Effector memory CD4-positive, alpha-beta T cell (primary cell): ENCODE results near the gene MAEA.

Experiments used
- DNase-seq, 3 donors: peaks; one replicate each; pipeline ENCODE4 v3.0.0-alpha.2; 2020
- H3K27ac ChIP-seq: 2 replicates; pipeline ENCODE4 v1.7.0; 2013; ENCODE audit warnings: mild to moderate bottlenecking, low read length, moderate library complexity; ENCODE audit not compliant: insufficient read depth, poor library complexity, severe bottlenecking
- H3K27me3 ChIP-seq: replicated peaks from 2 replicates; pipeline ENCODE4 v1.7.0; 2013; ENCODE audit warnings: mild to moderate bottlenecking, low read length; ENCODE audit not compliant: insufficient read depth, control insufficient read depth, poor library complexity, severe bottlenecking
- H3K36me3 ChIP-seq: 2 replicates; pipeline ENCODE4 v1.7.0; 2013; ENCODE audit warnings: mild to moderate bottlenecking, low read length, moderate library complexity; ENCODE audit not compliant: control insufficient read depth, insufficient read depth
- H3K4me1 ChIP-seq: 2 replicates; pipeline ENCODE4 v1.7.0; 2013; ENCODE audit warnings: low read length, mild to moderate bottlenecking; ENCODE audit not compliant: control insufficient read depth, insufficient read depth, poor library complexity, severe bottlenecking
- H3K4me3 ChIP-seq: 2 replicates; pipeline ENCODE4 v1.7.0; 2013; ENCODE audit warnings: low read length, low read depth, mild to moderate bottlenecking; ENCODE audit not compliant: insufficient read depth, poor library complexity, severe bottlenecking
- H3K9me3 ChIP-seq: 2 replicates; pipeline ENCODE4 v1.7.0; 2013; ENCODE audit warnings: mild to moderate bottlenecking, low read length, moderate library complexity; ENCODE audit not compliant: control insufficient read depth

Gene MAEA

DNA sequence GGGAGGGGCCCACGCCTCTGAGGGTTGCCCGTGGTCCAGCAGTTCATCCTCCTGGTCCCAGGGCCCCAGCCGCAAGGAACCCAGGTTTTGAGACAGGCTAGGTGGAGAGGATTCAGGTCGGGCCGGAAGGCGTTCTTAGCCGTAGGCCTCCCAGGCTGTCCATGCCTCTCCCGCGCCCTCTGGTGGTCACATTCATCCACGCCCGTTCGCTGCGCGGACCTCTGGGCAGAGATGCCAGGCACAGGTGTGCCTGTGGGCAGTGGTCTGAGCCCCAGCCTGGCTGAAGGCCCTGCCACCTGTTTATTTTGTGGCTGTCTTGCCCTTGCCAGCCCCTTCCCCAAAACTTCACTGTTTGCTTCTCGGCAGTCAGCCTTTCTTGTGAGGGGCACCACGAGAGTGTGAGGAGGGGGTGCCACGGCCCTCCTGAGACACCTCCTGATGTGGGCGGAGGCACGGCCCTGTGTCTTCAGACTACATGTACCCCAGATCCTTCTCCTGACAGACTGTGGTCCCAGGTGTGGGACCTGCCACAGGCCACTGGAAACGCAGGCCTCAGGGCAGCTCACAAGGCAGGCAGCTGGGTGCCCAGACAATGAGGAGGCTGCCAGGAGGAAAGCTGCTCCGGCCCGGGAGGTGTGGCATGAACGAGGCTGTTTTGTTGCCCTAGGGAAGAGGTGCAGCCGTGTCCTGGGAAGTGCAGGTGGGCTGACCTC lies 62.3 kb downstream of the MAEA start:
- peaks cover 35% of the 10 kb centered on the region for H3K36me3 ChIP-seq
- H3K9me3 ChIP-seq: no peaks in the 10 kb centered on the region
- H3K4me1 ChIP-seq: peaks cover 15% of the 10 kb centered on the region
- no peaks in the 10 kb centered on the region for H3K27me3 ChIP-seq
- no peak overlapping the region for H3K4me3 ChIP-seq
- no peak overlapping the region for H3K27ac ChIP-seq
- DNase-seq: peak; percentile 70 to 82 (median 80)

DNA sequence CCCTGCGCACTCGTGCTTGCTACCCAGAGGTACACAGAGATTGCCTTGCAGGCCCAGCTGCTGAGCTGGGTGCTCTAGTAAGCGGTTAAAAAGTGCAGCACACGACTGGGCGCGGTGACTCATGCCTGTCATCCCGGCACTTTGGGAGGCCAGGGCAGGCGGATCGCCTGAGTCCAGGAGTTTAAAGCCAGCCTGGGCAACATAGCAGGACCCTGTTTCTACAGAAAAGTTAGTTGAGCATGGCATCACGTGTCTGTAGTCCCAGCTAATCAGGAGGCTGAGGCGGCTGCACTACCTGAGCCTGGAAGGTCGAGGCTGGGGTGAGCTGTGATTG lies 62.8 kb downstream of the MAEA start:
- no peak overlapping the region for H3K27ac ChIP-seq
- no peak for DNase-seq
- H3K4me3 ChIP-seq: no peak overlapping the region
- H3K4me1 ChIP-seq: peaks cover 13% of the 10 kb centered on the region
- no peaks in the 10 kb centered on the region for H3K9me3 ChIP-seq
- no peaks in the 10 kb centered on the region for H3K27me3 ChIP-seq
- H3K36me3 ChIP-seq: peaks cover 35% of the 10 kb centered on the region

DNA sequence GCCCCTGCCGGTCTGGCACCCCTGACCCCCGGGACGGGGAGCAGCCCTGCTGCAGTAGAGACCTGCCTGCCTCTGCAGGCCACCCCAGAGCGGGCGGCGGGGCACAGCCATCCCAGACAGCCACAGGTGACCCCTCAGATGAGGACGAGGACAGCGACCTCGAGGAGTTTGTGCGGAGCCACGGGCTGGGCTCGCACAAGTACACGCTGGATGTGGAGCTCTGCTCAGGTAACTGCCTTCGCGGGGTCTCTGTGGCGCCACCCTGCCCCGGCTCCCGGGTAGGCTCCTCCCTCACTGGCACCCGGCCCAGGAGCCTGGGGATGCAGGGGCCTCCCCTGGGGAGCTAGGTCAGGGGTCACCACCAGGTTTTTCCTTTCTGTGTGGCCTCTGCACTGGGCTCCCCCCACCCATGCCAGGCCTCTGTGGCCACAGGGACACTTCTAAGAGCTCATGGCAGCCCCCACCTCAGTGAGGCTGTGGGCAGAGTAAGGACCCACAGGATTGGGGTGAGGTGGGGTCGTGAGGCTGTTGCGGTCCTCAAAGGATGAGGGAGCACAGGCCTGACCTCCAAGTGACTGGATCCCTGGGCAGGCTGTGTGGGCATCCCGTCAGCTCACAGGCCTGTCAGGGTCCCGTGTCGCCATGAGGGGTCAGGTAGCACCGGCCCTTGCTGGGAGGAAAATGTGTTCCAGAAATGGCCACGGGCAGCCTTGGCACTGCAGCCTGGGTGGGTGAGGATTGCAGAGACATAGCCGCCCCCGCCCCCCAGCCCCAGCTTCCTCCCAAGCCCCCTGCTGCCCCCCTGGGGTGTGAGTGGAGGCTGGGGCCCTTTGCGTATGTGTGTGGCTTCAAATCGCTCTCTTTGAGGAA lies 63.7 kb downstream of the MAEA start:
- H3K9me3 ChIP-seq: no peaks in the 10 kb centered on the region
- H3K27ac ChIP-seq: no peak overlapping the region
- peaks cover 35% of the 10 kb centered on the region for H3K36me3 ChIP-seq
- no peak for DNase-seq
- H3K4me3 ChIP-seq: no peak overlapping the region
- H3K4me1 ChIP-seq: peaks cover 6% of the 10 kb centered on the region
- no peaks in the 10 kb centered on the region for H3K27me3 ChIP-seq

- Histone ChIP-seq H3K4me3 (no peak overlapping the region), H3K9me3 (no peaks in the 10 kb centered on the region), H3K27ac (no peak overlapping the region), H3K4me1 (peaks cover 6% of the 10 kb centered on the region), H3K27me3 (no peaks in the 10 kb centered on the region), H3K36me3 (peaks cover 35% of the 10 kb centered on the region)
- DNase-seq: no peak
Observed at GRCh38 chr4:1354136-1354982, 64.7 kb downstream of the MAEA start.

DNA sequence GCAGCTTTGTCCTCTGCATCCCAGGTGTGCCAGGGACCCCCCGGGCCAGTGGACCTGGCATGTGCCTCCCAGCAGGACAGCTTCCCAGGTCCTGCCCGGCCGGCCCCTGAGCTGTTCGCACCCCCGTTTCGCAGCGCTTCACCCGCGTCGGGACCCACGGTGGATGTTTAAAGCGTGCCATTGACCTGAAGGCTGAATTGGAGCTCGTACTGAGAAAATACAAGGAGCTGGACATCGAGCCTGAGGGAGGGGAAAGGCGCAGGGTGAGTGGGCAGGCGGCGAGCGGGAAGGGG lies 65.2 kb downstream of the MAEA start:
- no peak overlapping the region for H3K4me3 ChIP-seq
- peaks cover 37% of the 10 kb centered on the region for H3K36me3 ChIP-seq
- no peaks in the 10 kb centered on the region for H3K27me3 ChIP-seq
- no peaks in the 10 kb centered on the region for H3K9me3 ChIP-seq
- no peak overlapping the region for H3K27ac ChIP-seq
- H3K4me1 ChIP-seq: peaks cover 6% of the 10 kb centered on the region
- DNase-seq: no peak

DNA sequence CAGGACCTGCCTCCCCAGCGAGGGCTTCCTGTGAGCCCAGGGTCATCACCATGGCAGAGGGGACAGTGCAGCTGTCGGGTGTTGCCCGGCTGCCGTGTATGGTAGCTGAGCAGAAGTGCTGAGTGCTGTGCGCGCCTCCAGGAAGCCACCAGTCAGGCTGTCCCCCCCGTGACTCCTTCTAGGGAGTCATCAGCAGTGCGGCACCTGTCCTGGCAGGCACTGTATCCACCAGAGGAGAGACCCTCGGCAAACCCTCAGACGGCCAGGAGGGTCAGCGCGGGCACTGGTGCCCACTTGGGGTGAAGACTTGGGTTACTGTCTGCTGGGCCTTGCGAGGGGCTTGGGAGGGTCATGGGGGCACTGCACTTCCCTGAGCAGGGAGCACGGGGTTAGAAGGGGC lies 65.7 kb downstream of the MAEA start:
- Histone ChIP-seq H3K27me3 (no peaks in the 10 kb centered on the region), H3K27ac (no peak overlapping the region), H3K36me3 (peaks cover 39% of the 10 kb centered on the region), H3K4me3 (no peak overlapping the region), H3K9me3 (no peaks in the 10 kb centered on the region), H3K4me1 (peaks cover 6% of the 10 kb centered on the region)
- DNase-seq: no peak

DNA sequence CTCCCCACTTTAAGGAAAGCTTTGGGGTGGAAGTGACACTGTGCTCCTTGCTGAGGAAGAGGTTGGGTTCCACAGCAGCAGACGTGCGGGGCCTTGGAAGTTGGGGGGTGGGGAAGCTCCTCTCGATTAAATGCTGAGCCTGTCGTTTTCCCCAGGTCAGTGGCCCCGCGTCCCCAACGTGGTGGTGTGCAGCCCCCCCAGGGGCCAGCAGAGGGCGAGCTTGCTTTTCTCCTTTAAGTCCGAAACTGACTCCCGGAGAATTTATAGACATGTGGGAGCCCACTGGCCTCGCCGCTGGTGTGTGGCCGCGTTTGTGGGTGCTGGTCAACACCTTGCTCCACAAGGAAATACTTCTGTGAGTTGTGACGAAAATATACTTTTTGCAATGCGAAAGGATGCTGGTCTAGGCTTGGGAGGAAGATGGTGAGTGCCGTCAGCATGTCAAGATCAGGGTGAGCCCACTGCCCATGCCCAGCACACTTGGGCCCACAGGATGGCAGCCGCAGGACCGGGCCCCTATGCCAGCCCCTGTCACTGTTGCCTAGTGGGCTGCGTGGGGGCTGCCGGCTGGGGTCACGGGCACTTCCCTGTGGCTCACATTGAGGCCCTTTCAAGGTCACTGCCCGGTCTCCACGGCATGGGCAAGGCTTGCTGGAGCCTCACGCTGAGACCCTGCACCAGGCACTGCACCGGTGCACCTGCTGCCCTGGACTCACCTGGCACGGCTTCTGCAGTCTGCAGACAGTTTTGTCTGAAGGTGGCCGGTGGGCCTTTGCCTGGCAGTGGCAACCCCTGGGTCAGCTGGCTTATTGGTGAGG lies 66.7 kb downstream of the MAEA start:
- no peak for DNase-seq
- peaks cover 39% of the 10 kb centered on the region for H3K36me3 ChIP-seq

DNA sequence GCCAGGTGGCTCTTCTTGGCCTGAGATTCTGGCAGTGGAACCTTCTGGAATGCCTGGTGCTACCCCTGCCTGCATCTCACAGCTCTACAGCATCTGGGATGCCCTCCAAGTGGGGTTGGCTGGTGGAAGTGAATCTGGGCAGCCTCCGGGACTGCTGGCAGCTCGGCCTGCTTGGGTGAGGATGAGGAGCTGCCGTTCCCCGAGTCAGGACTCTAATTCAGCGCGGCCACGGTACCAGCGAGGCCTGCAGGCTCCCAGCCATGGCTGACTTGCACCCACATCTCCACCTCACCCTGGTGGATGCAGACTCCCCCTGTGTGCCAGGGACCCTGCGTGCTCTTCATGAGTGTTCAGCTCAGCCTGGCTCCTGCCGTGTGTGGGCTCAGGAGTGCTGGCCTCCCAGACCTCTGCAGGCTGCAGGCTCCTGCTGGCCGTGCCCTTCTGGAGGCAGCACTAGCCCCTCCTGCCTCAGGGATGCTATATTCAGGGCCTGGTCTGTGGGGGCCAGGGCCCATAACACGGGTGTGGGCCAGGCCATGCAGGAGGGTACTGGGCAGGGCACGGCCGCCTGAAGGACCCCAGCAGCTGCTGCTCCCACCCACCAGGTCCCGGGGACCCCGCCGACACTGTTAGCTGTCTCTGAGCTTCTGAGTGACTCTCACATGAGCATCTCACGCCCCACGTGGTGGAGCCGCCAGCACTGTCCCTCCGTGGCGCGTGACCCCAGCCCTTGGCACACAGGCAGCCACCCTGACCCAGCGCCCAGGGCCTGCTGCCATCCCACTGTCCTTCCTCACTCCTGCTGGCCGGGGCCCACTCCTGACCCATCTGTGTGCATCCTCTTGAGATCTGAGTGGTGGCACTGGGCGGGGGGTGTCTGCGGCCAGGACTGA lies 67.9 kb downstream of the MAEA start:
- no peak overlapping the region for H3K27ac ChIP-seq
- H3K4me1 ChIP-seq: no peaks in the 10 kb centered on the region
- no peaks in the 10 kb centered on the region for H3K27me3 ChIP-seq
- H3K36me3 ChIP-seq: peaks cover 42% of the 10 kb centered on the region
- no peaks in the 10 kb centered on the region for H3K9me3 ChIP-seq
- H3K4me3 ChIP-seq: no peak overlapping the region
- DNase-seq: no peak

More for the DNA sequence above, 66.7 kb downstream of the MAEA start:
- Histone ChIP-seq H3K27me3 (no peaks in the 10 kb centered on the region), H3K4me1 (peaks cover 6% of the 10 kb centered on the region), H3K27ac (no peak overlapping the region), H3K9me3 (no peaks in the 10 kb centered on the region), H3K4me3 (no peak overlapping the region)
